Fibroblast of skin of back (primary cell): ENCODE results near the gene POC1B. TPM values are rescaled to one million over a fixed set of nuclear protein-coding genes. Genes with fewer than 3 reads are reported as not detected.

Source experiments
- DNase-seq: peaks from one replicate; pipeline ENCODE4 v3.0.0-alpha.2; 2013
- polyA plus RNA-seq, 2 experiments: library from polyadenylated mRNA; unstranded; fragments of 120-200 nt; gene quantifications; one replicate each; pipeline ENCODE4 v1.2.1, GENCODE V29; 2013; ENCODE audit not compliant: insufficient read length in 2 of 2

Gene POC1B
- 8.7 TPM for polyA plus RNA-seq (2013, experiment 1 of 2; ENCODE audit: insufficient read length)
- polyA plus RNA-seq (2013, experiment 2 of 2; ENCODE audit: insufficient read length), result 7.7 TPM

DNA sequence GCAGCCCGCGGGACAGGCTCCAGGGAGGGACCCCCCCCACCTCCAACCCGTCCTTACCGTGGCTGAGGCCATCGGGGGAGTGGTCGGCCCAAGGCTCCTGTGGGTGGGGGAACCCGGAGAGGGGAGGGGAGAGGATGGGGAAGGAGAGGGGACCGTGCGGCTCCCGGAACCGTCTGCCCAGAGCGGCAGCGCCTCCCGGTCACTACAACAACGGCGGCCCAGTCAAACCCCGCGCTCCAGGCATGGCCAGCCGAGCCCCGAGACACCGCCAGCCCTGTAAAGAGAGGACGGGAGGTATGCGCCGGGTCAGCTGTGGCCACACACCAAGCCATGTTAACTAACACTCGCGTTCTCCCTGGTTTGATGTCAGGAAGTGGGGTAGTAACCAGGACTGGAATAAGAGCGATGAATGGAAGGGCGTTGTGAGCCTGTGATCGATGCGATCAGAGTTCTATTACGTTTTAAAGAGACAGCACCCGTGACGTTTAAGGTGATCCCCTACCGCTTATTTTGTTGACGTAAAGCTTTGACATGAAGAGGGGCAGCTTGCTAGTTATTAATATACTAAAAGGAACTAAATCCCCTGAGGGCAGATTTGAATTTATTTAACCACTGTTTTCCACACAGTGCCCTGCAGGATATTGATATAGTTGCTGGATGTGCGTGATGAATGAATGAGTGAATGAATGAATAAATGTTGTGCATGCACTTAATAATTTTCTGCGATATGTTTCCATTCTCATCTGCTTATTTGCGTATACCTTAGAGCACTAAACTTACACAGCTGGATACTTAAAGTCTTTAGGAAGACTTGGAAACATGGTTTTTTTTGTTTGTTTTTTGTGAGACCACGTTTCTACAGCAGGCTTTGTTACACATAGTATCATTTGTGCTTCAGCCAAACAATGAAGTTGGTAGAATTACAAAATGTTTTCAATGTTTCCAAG is at the start of gene POC1B:
POC1B (minus strand) TSS at position 224 of the 947 bp plus-strand sequence; CDS start at position 72, 152 bp downstream.
- DNase-seq, result peak; percentile 87

DNA sequence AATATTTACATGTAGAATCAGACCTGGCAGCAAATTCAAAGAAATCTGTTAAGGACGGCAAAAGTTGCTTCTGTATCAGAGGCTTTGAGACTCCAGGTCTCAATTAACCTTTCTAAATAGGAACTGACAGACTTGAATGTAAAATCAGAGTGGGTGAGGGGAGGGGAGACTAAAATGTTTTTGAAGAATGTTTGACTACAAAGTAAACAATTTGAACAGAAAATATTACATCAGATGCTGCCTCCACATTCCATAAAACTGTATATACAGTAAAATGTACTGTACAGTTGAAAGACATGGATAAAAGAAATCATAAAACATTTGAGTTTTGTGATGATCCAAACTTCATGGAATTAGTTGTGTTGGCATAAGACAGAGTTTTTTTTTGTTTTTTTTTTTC is 49.5 kb upstream of the POC1B start:
- DNase-seq, result peak; percentile 47

- peak; percentile 72 for DNase-seq
Observed at GRCh38 chr12:89574736-89575208, 48.9 kb upstream of the POC1B start.

DNA sequence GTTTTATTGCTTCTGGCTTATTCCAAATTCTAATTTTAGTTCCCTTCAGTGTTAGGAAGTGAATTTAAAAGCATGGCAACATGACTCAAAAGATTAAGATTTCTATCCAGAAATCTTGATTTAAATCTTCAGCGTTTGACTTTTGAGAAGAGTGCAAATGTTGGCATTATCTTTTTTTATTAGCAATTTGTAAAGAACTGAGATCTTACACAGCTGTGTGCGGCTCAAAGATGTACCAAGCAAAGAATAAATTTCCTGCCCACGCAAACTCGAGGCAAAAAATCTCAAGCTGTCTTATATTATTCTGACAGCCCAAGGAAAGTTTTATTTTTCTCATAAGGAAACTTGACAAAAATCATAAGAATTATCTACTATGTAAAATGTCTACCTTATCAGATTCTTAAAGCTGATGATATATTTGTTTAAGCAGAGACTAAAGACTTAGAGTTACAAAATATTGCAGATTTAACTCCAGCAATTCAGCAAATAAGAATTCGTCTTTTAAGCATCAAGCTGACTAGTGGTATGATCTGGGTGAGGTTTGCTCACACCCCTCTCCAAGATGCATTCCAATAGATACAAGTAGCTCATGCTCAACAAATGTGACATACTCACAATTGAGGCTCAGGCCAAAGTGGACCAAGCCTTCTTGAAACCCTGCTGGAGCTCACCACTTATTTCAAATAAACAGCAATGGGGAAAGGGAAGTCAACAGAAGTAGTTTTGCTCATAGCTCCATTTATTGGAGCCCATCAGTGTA is 47.4 kb upstream of the POC1B start:
- peak; percentile 47 for DNase-seq

DNA sequence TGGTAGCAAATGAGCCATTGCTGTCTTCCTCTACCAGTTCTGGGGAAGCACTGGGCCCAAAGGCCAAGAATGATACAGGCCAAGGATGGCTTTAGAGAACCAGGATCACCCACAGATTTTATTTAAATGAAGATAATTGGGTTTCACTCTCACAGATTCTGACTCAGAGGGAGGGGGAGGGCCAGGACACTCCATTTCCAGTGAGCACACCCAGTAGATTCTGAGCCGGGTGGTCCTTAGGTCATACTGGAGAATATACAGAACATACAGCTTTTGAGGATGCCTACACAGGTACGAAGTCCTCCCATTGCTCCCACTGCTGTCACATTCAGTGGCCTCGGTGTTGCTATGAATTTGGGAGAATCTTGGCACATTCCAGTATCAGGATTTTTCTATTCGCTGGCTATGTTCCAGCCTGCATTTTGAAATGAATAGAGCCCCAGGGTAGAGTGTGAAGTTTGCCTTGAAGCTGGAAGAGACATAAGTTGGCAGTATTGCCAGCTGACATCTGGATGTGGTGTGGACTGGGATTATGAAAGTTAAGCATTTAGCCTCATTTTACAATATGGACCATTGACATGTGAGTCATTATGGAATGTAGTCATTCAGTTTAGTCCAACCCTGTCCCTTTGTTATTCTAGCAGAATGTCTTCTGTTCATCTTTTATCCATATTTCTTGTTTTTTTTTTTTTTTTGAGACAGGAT is 45.8 kb upstream of the POC1B start:
- DNase-seq, result peak; percentile 67

DNA sequence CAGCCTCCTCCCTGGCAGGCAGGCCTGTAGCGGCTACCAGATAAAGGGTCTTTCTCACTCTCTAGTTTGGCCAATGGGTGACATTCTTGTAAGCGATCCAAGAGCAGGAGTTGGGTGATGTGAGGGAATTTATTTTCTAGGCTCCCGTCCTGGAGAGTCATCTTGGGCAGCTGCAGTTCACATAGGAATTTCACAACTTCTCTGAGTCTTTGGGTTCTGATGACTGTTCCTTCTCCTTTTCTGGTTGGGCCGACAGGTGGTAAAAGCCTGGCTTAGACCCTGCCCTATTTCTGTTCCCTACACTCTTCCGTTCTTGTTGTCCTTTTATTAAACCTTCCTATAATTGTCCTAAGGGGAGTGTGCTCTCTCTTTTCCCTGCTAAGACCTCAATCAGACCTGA is 42.6 kb upstream of the POC1B start:
- no peak for DNase-seq

- no peak for DNase-seq
Observed at GRCh38 chr12:89567691-89568239, 41.9 kb upstream of the POC1B start.

GRCh38 chr12:89566615-89567014 is 40.8 kb upstream of the POC1B start:
- no peak for DNase-seq

GRCh38 chr12:89565002-89565401 is 39.2 kb upstream of the POC1B start:
- DNase-seq, result no peak

GRCh38 chr12:89559753-89560152 is 33.9 kb upstream of the POC1B start:
- no peak for DNase-seq

- no peak for DNase-seq
Observed at GRCh38 chr12:89556976-89557375, 31.1 kb upstream of the POC1B start.

GRCh38 chr12:89552376-89552775 is 26.5 kb upstream of the POC1B start:
- no peak for DNase-seq

GRCh38 chr12:89551747-89552146 is 25.9 kb upstream of the POC1B start:
- DNase-seq, result no peak

- no peak for DNase-seq
Observed at GRCh38 chr12:89547101-89547500, 21.3 kb upstream of the POC1B start.

DNA sequence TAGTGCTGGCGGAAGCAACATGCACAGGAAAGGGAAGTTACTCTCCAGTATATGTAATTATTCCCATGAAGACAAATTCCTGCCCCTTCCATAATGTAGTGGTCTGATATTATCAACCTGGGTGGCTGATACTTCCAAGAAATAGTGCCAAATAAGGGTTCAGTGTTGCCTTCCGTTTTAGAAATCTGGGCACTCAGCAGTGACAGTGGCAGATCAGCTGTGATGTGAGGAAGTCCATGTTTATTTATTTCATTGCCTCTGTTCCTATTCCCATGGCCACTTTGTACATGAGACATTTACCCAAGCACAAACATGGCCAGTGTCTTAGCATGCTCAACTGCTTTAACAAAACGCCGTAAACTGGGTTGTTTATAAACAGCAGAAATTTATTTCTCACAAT is 20.3 kb upstream of the POC1B start:
- DNase-seq, result no peak

DNA sequence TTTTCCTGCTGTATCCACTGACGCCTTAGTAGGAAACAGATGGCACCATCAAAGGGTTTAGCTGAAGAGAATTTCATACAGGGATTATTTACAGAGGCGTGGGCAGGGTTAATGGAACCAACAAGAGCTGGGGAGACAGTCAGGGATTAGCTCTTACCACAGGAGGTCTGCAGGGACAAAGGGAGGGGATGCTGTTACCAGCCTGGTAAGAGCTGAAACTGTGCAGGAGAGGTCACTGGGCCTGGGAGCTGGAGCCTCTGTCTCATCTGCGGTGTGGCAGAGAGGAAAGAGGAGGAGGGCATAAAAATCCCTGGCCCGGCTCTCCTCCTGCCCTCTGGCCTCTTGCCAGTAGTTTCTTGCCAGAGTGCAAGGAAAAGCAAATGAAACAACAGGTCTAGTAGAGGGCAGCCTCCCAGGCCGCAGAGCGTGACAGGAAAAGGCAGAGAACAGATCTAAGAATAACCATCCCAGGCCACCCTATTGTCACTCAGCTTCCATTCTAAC is 18.9 kb upstream of the POC1B start:
- DNase-seq, result peak; percentile 42

GRCh38 chr12:89544022-89544421 is 18.2 kb upstream of the POC1B start:
- DNase-seq, result no peak

DNA sequence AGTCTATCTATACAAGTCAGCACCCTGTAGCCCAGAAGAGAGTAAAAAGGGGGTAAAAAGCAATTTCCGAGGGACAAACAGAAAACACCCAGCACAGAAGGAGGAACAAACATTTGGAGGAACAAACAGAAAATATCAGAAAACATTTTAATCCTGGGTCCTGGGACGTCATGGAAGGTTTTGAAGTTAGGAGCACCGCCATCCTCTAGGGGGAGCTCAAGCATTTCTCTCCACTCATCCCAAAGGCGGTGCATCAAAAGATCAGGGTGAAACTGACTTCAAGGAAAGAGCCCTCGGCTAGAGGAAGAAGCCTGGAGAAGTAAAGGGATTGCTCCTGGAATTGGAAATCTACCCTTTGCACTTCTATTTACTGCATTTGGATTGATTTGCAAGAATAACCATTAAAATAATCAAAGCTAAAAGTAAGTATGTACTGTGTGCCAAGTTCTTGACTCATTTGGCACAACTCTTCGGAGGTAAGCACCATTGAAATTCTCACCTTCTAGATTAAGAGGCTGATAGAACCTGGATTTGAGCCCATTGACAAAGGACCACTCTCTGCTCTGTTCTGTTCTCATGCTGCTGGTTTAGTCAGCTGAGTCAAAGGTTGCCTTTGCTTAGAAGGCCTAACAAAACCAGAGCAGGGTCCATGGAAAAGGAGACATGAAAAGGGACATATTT is 17.2 kb upstream of the POC1B start:
- DNase-seq, result peak; percentile 77

GRCh38 chr12:89542236-89542635 is 16.4 kb upstream of the POC1B start:
- no peak for DNase-seq

GRCh38 chr12:89540586-89540985 is 14.7 kb upstream of the POC1B start:
- DNase-seq, result no peak

DNA sequence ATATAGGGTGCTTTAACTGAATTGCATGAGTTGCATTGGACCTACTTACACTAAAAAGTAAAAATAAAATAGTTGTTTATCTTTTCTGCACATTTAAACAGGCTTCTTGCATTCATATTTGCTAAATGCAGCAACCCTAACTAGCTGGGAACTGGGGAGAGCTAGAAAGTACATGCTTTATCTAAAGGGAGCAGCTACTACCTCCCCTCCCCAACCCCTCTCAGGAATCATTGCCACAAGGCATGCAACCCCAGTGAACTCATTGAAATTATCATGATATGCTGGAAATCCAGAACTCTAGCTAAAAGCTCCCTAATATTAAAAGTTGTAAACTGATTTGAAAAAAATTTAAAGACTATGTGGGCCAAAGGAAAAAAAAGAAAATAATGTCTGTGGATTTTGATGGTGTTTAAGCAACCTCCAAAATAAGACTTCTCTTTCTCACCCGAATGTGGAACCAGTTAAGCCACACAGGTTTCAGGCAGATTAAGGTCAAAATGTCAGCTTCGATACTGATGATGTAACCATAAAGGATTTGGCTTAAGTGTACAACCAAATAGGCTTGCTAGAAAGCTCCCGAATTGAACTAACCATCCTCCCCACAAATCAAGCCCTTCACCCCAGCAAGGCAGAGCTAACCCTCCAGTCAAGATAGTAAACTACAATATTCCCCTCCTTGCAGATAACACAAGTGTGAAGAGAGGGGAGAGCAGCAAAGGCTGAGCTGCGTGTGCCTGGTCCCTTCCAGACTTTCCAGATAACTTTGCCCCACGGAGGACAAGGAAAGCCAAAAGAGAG is 13.8 kb upstream of the POC1B start:
- DNase-seq, result no peak
